Retinal pigment epithelial cell (primary cell): ENCODE data around the gene ZNF688.
A peak's percentile ranks its signal among the peaks of the same experiment; 100 is the strongest.

Source experiments
- DNase-seq: peaks from one replicate; pipeline ENCODE4 v3.0.0-alpha.2; 2010; ENCODE audit warnings: low read depth
- H3K4me3 ChIP-seq: 2 replicates; pipeline ENCODE4 v1.5.1; 2011; ENCODE audit warnings: mild to moderate bottlenecking, low read length, control low read depth, moderate library complexity
- CTCF ChIP-seq: conservative IDR thresholded peaks from 2 replicates; pipeline ENCODE4 v1.5.1; 2011; ENCODE audit warnings: low read depth, low read length, control low read depth, inconsistent platforms

Gene ZNF688

DNA sequence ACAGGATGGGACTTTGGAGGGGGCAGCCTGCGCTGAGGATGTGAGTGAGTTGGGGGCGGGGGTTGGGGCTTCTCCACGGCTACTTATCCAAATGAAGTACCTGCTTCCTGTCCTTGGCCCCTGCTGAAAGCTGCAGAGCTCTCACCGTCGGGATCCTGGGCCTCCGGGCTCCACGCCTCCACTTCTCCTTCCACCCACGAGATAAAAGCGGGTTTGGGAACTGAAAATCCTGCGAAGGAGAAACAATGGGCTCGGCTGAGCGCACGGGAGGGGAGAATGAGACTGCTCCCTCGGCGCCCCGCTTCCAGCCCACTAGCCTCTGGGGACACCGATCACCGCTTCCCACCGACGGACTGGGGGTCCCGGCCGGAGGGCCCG is 13.5 kb upstream of the ZNF688 start:
- H3K4me3 ChIP-seq: peak overlapping the region; percentile 57
- DNase-seq: no peak
- TF ChIP-seq CTCF: no peak

DNA sequence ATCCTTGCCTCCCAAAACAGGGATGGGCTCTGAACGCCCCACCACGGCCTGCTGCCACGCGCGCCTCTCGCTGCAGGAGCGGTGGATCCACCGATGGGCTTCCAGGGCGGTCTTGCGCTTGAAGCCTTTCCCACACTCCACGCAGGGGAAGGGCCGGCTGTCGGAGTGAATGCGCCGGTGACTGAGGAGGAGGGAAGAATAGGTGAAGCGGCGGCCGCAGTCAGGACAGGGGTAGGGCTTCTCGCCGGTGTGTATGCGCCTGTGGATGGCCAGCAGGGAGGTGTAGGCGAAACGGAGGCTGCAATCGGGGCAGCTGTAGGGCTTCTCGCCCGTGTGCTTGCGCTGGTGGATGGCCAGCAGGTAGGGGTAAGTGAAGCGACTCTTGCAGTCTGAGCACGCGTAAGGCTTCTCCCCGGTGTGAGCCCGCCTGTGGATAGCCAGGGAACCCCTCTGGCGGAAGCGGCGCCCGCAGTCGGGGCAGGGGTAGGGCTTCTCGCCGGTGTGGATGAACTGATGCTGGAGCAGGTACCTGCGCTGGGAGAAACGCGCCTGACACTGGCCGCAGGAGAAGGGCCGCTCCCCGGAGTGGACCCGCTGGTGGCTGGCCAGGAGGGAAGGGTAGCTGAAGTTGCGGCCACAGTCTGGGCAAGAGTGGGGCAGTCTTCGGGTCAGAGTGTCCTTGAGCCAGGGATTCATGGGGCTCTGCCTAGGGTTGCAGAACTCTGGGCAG is 11.3 kb upstream of the ZNF688 start:
- DNase-seq: no peak
- H3K4me3 ChIP-seq: no peak overlapping the region
- no peak for TF ChIP-seq CTCF

DNA sequence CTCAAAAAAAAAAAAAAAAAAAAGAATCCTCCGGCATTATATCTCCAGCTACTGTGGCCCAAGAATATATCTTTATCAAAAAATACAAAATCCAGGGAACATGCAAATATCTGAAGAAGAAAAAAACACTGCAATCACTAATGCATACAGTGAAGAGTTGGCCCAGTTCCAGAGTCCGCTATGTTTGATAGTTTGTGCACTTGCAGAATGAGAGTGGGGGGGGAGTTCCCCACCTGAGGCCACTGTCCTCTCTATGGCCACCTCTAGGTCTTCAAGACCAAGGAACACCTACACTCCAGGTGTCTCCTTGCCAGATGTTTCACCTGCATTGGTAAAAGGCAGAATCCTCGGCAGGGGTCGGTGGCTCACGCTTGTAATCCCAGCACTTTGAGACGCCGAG is 9.9 kb upstream of the ZNF688 start:
- DNase-seq: no peak
- no peak overlapping the region for H3K4me3 ChIP-seq
- TF ChIP-seq CTCF: no peak

- DNase-seq: no peak
- TF ChIP-seq CTCF: no peak
- H3K4me3 ChIP-seq: no peak overlapping the region
Measured at GRCh38 chr16:30574678-30575077, 3.2 kb upstream of the ZNF688 start.

DNA sequence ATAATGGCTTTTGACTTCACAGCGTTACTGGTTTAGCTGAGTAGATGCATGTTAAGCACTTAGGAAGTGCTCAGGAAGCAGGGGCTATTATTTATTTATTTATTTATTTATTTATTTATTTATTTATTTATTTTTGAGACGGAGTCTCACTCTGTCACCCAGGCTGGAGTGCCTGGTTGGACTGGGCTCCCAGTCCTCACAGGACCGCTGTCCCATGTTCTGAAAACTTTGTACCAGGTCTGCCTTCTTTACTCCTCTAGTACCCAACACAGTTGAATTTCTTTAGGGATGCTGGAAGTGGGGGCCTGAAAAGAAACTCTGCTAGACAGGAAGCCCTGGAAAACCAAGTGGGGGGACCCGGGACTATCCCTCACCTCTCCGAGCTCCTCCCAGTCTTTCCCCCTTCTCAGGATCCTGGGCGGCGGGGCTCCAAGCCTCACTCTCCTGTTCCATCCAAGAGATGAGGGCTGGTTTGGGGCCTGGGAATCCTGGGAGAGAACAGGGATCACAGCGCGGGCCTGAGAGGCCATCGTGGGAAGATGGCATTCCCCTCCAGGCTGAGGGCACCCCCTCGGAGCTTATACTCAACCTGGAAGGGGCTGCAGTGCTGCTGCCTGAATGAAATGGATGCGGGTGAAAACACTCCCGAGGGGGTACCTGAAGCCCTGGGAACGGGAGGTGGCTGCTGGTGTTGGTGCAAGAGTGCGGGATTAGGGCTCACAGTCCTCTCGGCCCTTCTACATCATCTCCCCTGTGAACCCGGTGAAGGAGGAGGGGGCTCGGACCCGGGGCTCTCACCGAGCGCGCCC is 674 bp downstream of the ZNF688 start:
- no peak for TF ChIP-seq CTCF
- no peak for DNase-seq
- peak overlapping the region; percentile 73 for H3K4me3 ChIP-seq

- no peak for DNase-seq
- no peak overlapping the region for H3K4me3 ChIP-seq
- TF ChIP-seq CTCF: no peak
Measured at GRCh38 chr16:30569746-30570635, 1.5 kb downstream of the ZNF688 start.
